Spleen (tissue), 11 donors: ENCODE measurements around the gene TEP1. TPM values are rescaled to one million over a fixed set of nuclear protein-coding genes. Genes with fewer than 3 reads are reported as not detected.

Experiments
- polyA plus RNA-seq, 3 donors: library from polyadenylated mRNA; stranded (reverse); fragments of 200-250 nt; gene quantifications; one replicate each; pipeline ENCODE4 v1.2.1, GENCODE V29; 2013
- small RNA-seq, 4 donors: library from RNA; depleted of rRNA; stranded (forward); fragments of <200 nt; gene quantifications; one replicate each; pipeline ENCODE3, GENCODE V24; 2016
- total RNA-seq, 7 donors: library from RNA; depleted of rRNA in 3 of 7; stranded (reverse); fragments of >200 nt in 3 of 7; fragmentation: NEBNext Ultra II Directional in 4 of 7; extraction: Animal tissue kit (Norgen Biotek cat#: 25700) in 4 of 7; gene quantifications; one replicate each; pipeline versions ENCODE4 v1.1.0 to v1.2.1, GENCODE V29; 2016 to 2021
- donor health status: healthy with polysubstance abuse.
- donor health status: DM: no; HTN: no; CAD: no; lungs with moderate emphysema.
- donor health status: DM: no; HTN: no; CAD: no.
- donor health status: Bipolar disorder and iron deficiency.
- donor health status: healthy.
- donor health status: DM: no; HTN: no; CAD: no.
- donor health status: DM: yes; HTN: yes; CAD: no.

Gene TEP1
- total and polyA plus RNA-seq, 10 donors, result 19.2 to 91.7 (median 64.5) TPM

Small RNAs within 50 kb of the gene (small RNA-seq; reads per million reads assigned to genes)
- gene RNA5SP382 (0.62 to 2.7 (median 1.1) reads per million in 4 donors), gene SNORA79B (0 to 0.06 (median 0) reads per million in 4 donors), gene SNORD126 (126 to 167 (median 140) reads per million in 4 donors)

Other genes with a start within 250 kb of the TEP1 start
- not detected for gene OR11G2, start 222.6 kb downstream of the TEP1 start, total RNA-seq
- not detected for gene OR11G2, start 222.6 kb downstream of the TEP1 start, polyA plus RNA-seq
- not detected for gene OR11H6, start 189.8 kb downstream of the TEP1 start, total RNA-seq
- gene OR11H6, start 189.8 kb downstream of the TEP1 start, polyA plus RNA-seq, result not detected
- not detected for gene OR11H7, start 184.5 kb downstream of the TEP1 start, total RNA-seq
- not detected for gene OR11H7, start 184.5 kb downstream of the TEP1 start, polyA plus RNA-seq
- gene OR11H4, start 174.2 kb downstream of the TEP1 start, total RNA-seq, result not detected
- gene OR11H4, start 174.2 kb downstream of the TEP1 start, polyA plus RNA-seq, result not detected
- gene TTC5, start 107.5 kb downstream of the TEP1 start, total RNA-seq, result 10 to 100 TPM; 12.5 to 21.9 (median 18.8) TPM
- 1 to 10 TPM; 5.9 to 7.2 (median 6.7) TPM for gene TTC5, start 107.5 kb downstream of the TEP1 start, polyA plus RNA-seq
- 10 to 100 TPM; 21.1 to 32.8 (median 27.9) TPM for gene CCNB1IP1, start 80.2 kb downstream of the TEP1 start, total RNA-seq
- 10 to 100 TPM; 30.4 to 49.1 (median 43.6) TPM for gene CCNB1IP1, start 80.2 kb downstream of the TEP1 start, polyA plus RNA-seq
- gene PARP2, start 69.9 kb downstream of the TEP1 start, total RNA-seq, result 10 to 100 TPM; 10.9 to 25.0 (median 17.2) TPM
- gene PARP2, start 69.9 kb downstream of the TEP1 start, polyA plus RNA-seq, result 10 to 100 TPM in 2 of 3 donors, 1 to 10 TPM in 1; 9.1 to 12.0 (median 11.3) TPM
- 1 to 10 TPM in 2 of 7 donors, under 1 TPM in 4, not detected in 1; 0.47 to 2.9 (median 0.86) TPM for gene KLHL33, start 22.7 kb upstream of the TEP1 start, total RNA-seq
- gene KLHL33, start 22.7 kb upstream of the TEP1 start, polyA plus RNA-seq, result under 1 TPM; 0.22 to 0.54 (median 0.32) TPM
- gene OSGEP, start 41.3 kb upstream of the TEP1 start, total RNA-seq, result 100 to 1,000 TPM in 2 of 7 donors, 10 to 100 TPM in 5; 48.6 to 110 (median 72.6) TPM
- gene OSGEP, start 41.3 kb upstream of the TEP1 start, polyA plus RNA-seq, result 100 to 1,000 TPM in 1 of 3 donors, 10 to 100 TPM in 2; 78.7 to 107 (median 87.1) TPM
- gene APEX1, start 41.7 kb upstream of the TEP1 start, total RNA-seq, result 100 to 1,000 TPM in 6 of 7 donors, 10 to 100 TPM in 1; 89.4 to 153 (median 104) TPM
- 100 to 1,000 TPM; 139 to 151 (median 140) TPM for gene APEX1, start 41.7 kb upstream of the TEP1 start, polyA plus RNA-seq
- gene PIP4P1, start 47.9 kb upstream of the TEP1 start, total RNA-seq, result 10 to 100 TPM; 32.5 to 45.6 (median 38.4) TPM
- gene PIP4P1, start 47.9 kb upstream of the TEP1 start, polyA plus RNA-seq, result 10 to 100 TPM; 37.1 to 79.6 (median 55.9) TPM
- 10 to 100 TPM; 36.0 to 93.1 (median 65.5) TPM for gene PNP, start 55.9 kb upstream of the TEP1 start, total RNA-seq
- gene PNP, start 55.9 kb upstream of the TEP1 start, polyA plus RNA-seq, result 10 to 100 TPM; 44.8 to 64.3 (median 48.2) TPM
- under 1 TPM in 4 of 7 donors, not detected in 3; 0.60 to 0.95 (median 0.71) TPM for gene RNASE10, start 92.0 kb upstream of the TEP1 start, total RNA-seq
- not detected for gene RNASE10, start 92.0 kb upstream of the TEP1 start, polyA plus RNA-seq
- gene RNASE9, start 147.5 kb upstream of the TEP1 start, total RNA-seq, result not detected
- not detected for gene RNASE9, start 147.5 kb upstream of the TEP1 start, polyA plus RNA-seq
- not detected for gene RNASE11, start 174.5 kb upstream of the TEP1 start, total RNA-seq
- not detected for gene RNASE11, start 174.5 kb upstream of the TEP1 start, polyA plus RNA-seq
- gene RNASE12, start 177.9 kb upstream of the TEP1 start, total RNA-seq, result not detected
- not detected for gene RNASE12, start 177.9 kb upstream of the TEP1 start, polyA plus RNA-seq
- under 1 TPM in 2 of 7 donors, not detected in 5; 0.27 to 0.77 TPM for gene OR6S1, start 228.2 kb upstream of the TEP1 start, total RNA-seq
- gene OR6S1, start 228.2 kb upstream of the TEP1 start, polyA plus RNA-seq, result under 1 TPM in 1 of 3 donors, not detected in 2; 0.10 TPM